Measurements from ENCODE around the gene MAPK4. TPM values are rescaled to one million over a fixed set of nuclear protein-coding genes. Genes with fewer than 3 reads are reported as not detected.

The MAPK4 gene
- total RNA-seq, 1 donor from 2014 or later: 0.11 TPM

DNA sequence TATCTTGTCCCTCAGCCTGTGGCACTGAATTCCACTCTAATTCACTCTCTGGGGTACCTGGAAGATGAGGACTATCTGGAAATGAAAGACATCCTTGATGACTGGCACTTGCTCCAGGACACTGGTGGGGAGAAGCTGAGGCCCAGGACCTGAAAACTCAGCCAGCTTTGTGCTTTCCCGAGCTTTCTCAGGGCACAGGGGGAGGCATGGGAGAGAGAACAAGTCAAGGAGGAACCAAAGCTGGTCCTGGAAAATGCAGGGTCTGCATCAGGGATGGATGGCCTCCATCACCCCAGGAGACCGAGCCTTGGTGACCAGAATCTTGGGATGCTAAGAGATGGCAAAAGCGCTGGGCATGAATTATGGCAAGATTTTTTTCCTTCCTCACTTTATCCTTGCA lies 65.1 kb downstream of the MAPK4 start:
- no peak overlapping the region for H3K4me3 Mint-ChIP-seq (ENCODE audit: unreplicated experiment)
- H3K36me3 ChIP-seq (ENCODE audit: insufficient read depth, low read length): no peaks in the 10 kb centered on the region
- no peaks in the 10 kb centered on the region for H3K9me3 ChIP-seq (ENCODE audit: insufficient read depth, low read depth, low read length)
- H3K9ac ChIP-seq (ENCODE audit: low read length): no peak overlapping the region
- H2AFZ ChIP-seq (ENCODE audit: low read depth, low read length): no peak overlapping the region
- no peaks in the 10 kb centered on the region for H3K4me1 Mint-ChIP-seq (ENCODE audit: low read depth, unreplicated experiment)
- H3K36me3 Mint-ChIP-seq (ENCODE audit: low read depth, unreplicated experiment): no peaks in the 10 kb centered on the region
- peaks cover 2% of the 10 kb centered on the region for H3K27me3 ChIP-seq (ENCODE audit: insufficient read depth, low read length)
- H3K27me3 Mint-ChIP-seq (ENCODE audit: low read depth, unreplicated experiment): peaks cover 37% of the 10 kb centered on the region
- no peak overlapping the region for H3K27ac ChIP-seq (ENCODE audit: low read depth, low read length)
- no peak for TF ChIP-seq EZH2 (IDR thresholded peaks at IDR 0.05; ENCODE audit: insufficient read depth, low read length)
- TF ChIP-seq CTCF (IDR thresholded peaks at IDR 0.05; ENCODE audit: insufficient read depth, low read depth, low read length): no peak
- H3K4me3 ChIP-seq (ENCODE audit: insufficient read depth, low read depth, low read length): no peak overlapping the region
- H3K4me1 ChIP-seq (ENCODE audit: insufficient read depth, low read length): no peaks in the 10 kb centered on the region
- peaks cover 2% of the 10 kb centered on the region for H3K9me3 Mint-ChIP-seq (ENCODE audit: unreplicated experiment)
- no peak for FAIRE-seq
- H3K79me2 ChIP-seq (ENCODE audit: insufficient read depth, low read length): no peaks in the 10 kb centered on the region
- H4K20me1 ChIP-seq (ENCODE audit: insufficient read depth, low read length): no peaks in the 10 kb centered on the region
- H3K4me2 ChIP-seq (ENCODE audit: low read length): no peak overlapping the region
- no peak overlapping the region for H3K27ac Mint-ChIP-seq (ENCODE audit: unreplicated experiment)
- DNase-seq (ENCODE audit: low read depth): no peak

GRCh38 chr18:50626317-50626716 lies 66.4 kb downstream of the MAPK4 start:
- no peaks in the 10 kb centered on the region for H3K36me3 ChIP-seq (ENCODE audit: insufficient read depth, low read length)
- no peak overlapping the region for H3K27ac ChIP-seq (ENCODE audit: low read depth, low read length)
- Mint-ChIP-seq H3K4me1 (ENCODE audit: low read depth, unreplicated experiment) (peaks cover 6% of the 10 kb centered on the region), H3K9me3 (ENCODE audit: unreplicated experiment) (peaks cover 2% of the 10 kb centered on the region), H3K27me3 (ENCODE audit: low read depth, unreplicated experiment) (peaks cover 33% of the 10 kb centered on the region), H3K36me3 (ENCODE audit: low read depth, unreplicated experiment) (no peaks in the 10 kb centered on the region), H3K4me3 (ENCODE audit: unreplicated experiment) (no peak overlapping the region), H3K27ac (ENCODE audit: unreplicated experiment) (no peak overlapping the region)
- no peak for FAIRE-seq
- H3K9ac ChIP-seq (ENCODE audit: low read length): no peak overlapping the region
- H4K20me1 ChIP-seq (ENCODE audit: insufficient read depth, low read length): no peaks in the 10 kb centered on the region
- H3K4me3 ChIP-seq (ENCODE audit: insufficient read depth, low read depth, low read length): no peak overlapping the region
- no peaks in the 10 kb centered on the region for H3K9me3 ChIP-seq (ENCODE audit: insufficient read depth, low read depth, low read length)
- H3K79me2 ChIP-seq (ENCODE audit: insufficient read depth, low read length): no peaks in the 10 kb centered on the region
- peaks cover 2% of the 10 kb centered on the region for H3K27me3 ChIP-seq (ENCODE audit: insufficient read depth, low read length)
- no peak for DNase-seq (ENCODE audit: low read depth)
- TF ChIP-seq CTCF (IDR thresholded peaks at IDR 0.05; ENCODE audit: insufficient read depth, low read depth, low read length) (no peak), EZH2 (IDR thresholded peaks at IDR 0.05; ENCODE audit: insufficient read depth, low read length) (no peak)
- H3K4me2 ChIP-seq (ENCODE audit: low read length): no peak overlapping the region
- H3K4me1 ChIP-seq (ENCODE audit: insufficient read depth, low read length): no peaks in the 10 kb centered on the region
- no peak overlapping the region for H2AFZ ChIP-seq (ENCODE audit: low read depth, low read length)

DNA sequence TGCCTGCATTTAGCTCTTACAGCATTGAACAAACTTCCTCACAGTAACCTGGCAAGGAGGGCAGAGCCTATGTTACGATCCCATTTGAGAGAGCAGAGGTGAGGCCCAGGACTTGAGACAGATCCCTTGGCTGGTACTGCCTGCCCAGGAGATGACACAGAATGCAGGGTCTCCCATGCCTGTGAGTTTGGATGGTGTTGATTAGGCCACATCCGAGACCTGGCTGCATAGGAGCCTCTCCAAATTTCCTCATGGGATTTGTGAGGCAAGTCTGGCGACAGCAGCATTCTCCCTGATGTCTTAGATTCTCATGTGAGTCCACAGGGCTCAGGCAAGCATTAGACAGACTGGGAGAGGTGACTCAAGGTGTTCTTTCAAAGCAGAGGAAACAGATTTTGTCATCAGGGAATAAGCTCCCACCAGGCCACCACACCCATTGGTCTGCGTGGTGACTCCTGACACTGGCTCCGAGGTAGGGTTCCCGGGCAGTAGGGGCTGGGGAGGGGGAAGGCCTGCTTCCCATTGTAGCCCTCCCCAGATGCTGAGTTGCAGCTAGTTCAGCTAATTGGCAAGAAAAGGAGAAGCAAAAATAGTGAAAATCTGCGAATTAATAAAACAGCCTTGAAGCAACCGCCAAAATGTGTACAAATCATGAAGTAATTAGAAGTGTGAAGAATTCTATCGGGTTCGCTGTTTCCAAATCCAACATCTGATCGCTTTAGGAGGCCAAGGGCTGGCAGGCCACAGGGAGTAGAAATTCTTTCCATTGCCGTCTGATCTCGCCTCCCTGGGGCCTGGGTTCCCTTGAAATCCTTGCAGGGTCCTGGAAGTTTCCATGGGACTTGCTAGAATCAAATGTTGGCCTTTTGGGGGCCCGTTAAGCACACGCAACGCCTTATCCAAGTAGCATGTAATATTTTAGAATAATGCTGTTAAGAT lies 68.0 kb downstream of the MAPK4 start:
- Histone ChIP-seq H3K4me1 (ENCODE audit: insufficient read depth, low read length) (peaks cover 12% of the 10 kb centered on the region), H3K27me3 (ENCODE audit: insufficient read depth, low read length) (peaks cover 2% of the 10 kb centered on the region), H3K9me3 (ENCODE audit: insufficient read depth, low read depth, low read length) (no peaks in the 10 kb centered on the region), H3K79me2 (ENCODE audit: insufficient read depth, low read length) (no peaks in the 10 kb centered on the region), H3K4me2 (ENCODE audit: low read length) (no peak overlapping the region), H3K4me3 (ENCODE audit: insufficient read depth, low read depth, low read length) (no peak overlapping the region), H3K9ac (ENCODE audit: low read length) (no peak overlapping the region), H4K20me1 (ENCODE audit: insufficient read depth, low read length) (no peaks in the 10 kb centered on the region), H3K36me3 (ENCODE audit: insufficient read depth, low read length) (no peaks in the 10 kb centered on the region), H3K27ac (ENCODE audit: low read depth, low read length) (no peak overlapping the region), H2AFZ (ENCODE audit: low read depth, low read length) (no peak overlapping the region)
- Mint-ChIP-seq H3K27me3 (ENCODE audit: low read depth, unreplicated experiment) (peaks cover 24% of the 10 kb centered on the region), H3K9me3 (ENCODE audit: unreplicated experiment) (peaks cover 2% of the 10 kb centered on the region), H3K27ac (ENCODE audit: unreplicated experiment) (no peak overlapping the region), H3K36me3 (ENCODE audit: low read depth, unreplicated experiment) (no peaks in the 10 kb centered on the region), H3K4me3 (ENCODE audit: unreplicated experiment) (no peak overlapping the region), H3K4me1 (ENCODE audit: low read depth, unreplicated experiment) (peaks cover 20% of the 10 kb centered on the region)
- FAIRE-seq (no peak), DNase-seq (ENCODE audit: low read depth) (no peak)
- TF ChIP-seq EZH2 (IDR thresholded peaks at IDR 0.05; ENCODE audit: insufficient read depth, low read length) (no peak), CTCF (IDR thresholded peaks at IDR 0.05; ENCODE audit: insufficient read depth, low read depth, low read length) (no peak)
